Smooth muscle cell (in vitro differentiated cells): ENCODE data around the gene LAMTOR4. TPM values are rescaled to one million over a fixed set of nuclear protein-coding genes. Genes with fewer than 3 reads are reported as not detected.

ENCODE experiments used
- DNase-seq: peaks from one replicate; lab custom pipeline; 2025; ENCODE audit not compliant: unreplicated experiment; lab: John Stamatoyannopoulos, UW
- H2AFZ ChIP-seq: fragments of 200-600 bp; sonication (generic); 2 replicates; pipeline ENCODE4 v1.6.0; 2016; ENCODE audit warnings: antibody characterized with exemption, low read depth, mild to moderate bottlenecking
- H3F3A ChIP-seq: fragments of 200-600 bp; sonication (generic); 2 replicates; pipeline ENCODE4 v1.6.0; 2017; ENCODE audit warnings: antibody characterized with exemption, low read depth
- H3K27ac ChIP-seq: fragments of 200-600 bp; sonication (generic); 2 replicates; pipeline ENCODE4 v1.5.1; 2016; ENCODE audit warnings: low read depth, mild to moderate bottlenecking
- H3K27me3 ChIP-seq: fragments of 200-600 bp; sonication (generic); 2 replicates; pipeline ENCODE4 v1.6.1; 2016; ENCODE audit warnings: low read depth, mild to moderate bottlenecking
- H3K36me3 ChIP-seq: fragments of 200-600 bp; sonication (generic); 2 replicates; pipeline ENCODE4 v1.5.1; 2016; ENCODE audit warnings: low read depth
- H3K4me1 ChIP-seq: fragments of 200-600 bp; sonication (generic); 2 replicates; pipeline ENCODE4 v1.5.1; 2016; ENCODE audit warnings: low read depth
- H3K4me2 ChIP-seq: fragments of 200-600 bp; sonication (generic); 2 replicates; pipeline ENCODE4 v1.6.0; 2016; ENCODE audit warnings: mild to moderate bottlenecking
- H3K4me3 ChIP-seq: fragments of 200-600 bp; sonication (generic); 2 replicates; pipeline ENCODE4 v1.5.1; 2016; ENCODE audit warnings: mild to moderate bottlenecking
- H3K79me2 ChIP-seq: fragments of 200-600 bp; sonication (generic); 2 replicates; pipeline ENCODE4 v1.6.0; 2016; ENCODE audit warnings: low read depth, mild to moderate bottlenecking
- H3K9ac ChIP-seq: fragments of 200-600 bp; sonication (generic); 2 replicates; pipeline ENCODE4 v1.6.0; 2016; ENCODE audit warnings: low read depth
- H3K9me3 ChIP-seq: fragments of 200-600 bp; sonication (generic); replicated peaks from 2 replicates; pipeline ENCODE4 v1.5.1; 2016; ENCODE audit warnings: low read depth
- H4K20me1 ChIP-seq: fragments of 200-600 bp; sonication (generic); 2 replicates; pipeline ENCODE4 v1.6.0; 2016; ENCODE audit warnings: low read depth
- whole genome bisulfite sequencing: methylation state at CpG from one replicate; pipeline ENCODE4 v1.1.7; 2016; ENCODE audit warnings: low lambda C conversion rate; 5-methylcytosine and 5-hydroxymethylcytosine counted together
- polyA plus RNA-seq: library from polyadenylated mRNA; unstranded; fragments of >200 nt; fragmentation: Nextera tagmentation; extraction: Ambion mirVana; gene quantifications from 2 replicates; pipeline ENCODE4 v1.2.1, GENCODE V29; 2016
- total RNA-seq: library from RNA; depleted of rRNA; stranded (reverse); fragments of >200 nt; gene quantifications from 2 replicates; pipeline ENCODE4 v1.2.3, GENCODE V29; 2014
- TF ChIP-seq, protein P1 (sequence below): fragments of 200-600 bp; sonication (generic); IDR thresholded peaks from 2 replicates; pipeline ENCODE4 v1.5.1; 2017; ENCODE audit warnings: borderline replicate concordance, mild to moderate bottlenecking, antibody characterized with exemption; ENCODE audit not compliant: insufficient read depth, poor library complexity, severe bottlenecking

The LAMTOR4 gene
- total and polyA plus RNA-seq, 2 experiments from 2014 or later = 108 to 203 TPM

DNA sequence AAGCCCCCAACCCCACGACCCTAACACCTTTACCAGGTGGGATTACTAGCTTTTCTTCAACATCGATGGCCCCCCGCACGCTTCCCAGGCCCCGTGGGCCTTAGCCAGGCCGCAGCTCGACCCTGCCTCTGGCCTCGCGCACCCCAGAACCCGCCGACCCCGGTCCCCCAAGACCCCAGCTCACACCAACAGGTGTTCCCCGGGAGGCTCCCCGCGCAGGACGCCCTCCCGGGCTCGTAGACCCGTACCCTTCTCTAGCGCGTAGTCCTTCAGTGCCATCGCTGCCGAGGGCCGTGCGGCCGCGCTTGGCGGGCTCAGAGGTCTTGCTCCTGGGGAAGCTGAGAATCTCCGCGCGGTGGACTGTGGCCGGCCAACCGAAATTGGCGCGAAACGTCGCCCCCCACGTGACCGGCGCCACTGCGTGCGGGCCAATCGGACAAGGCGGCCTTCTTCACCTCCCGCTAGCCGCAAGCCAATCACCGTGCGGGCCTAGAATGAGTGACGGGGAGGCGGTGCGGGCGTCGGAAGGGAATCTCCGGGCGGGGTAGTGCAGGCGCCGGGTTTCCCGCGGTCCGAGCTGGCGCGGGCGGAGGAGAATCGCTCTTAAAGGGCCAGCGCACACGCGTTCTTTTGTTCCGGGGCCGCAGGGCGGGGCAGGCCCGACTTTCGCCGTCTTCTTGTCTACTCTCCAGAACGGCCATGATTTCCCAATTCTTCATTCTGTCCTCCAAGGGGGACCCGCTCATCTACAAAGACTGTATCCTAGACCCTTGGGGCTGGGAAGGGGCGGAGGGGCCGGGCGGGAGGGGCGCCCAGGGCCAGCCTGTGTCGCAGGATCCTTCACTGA lies 47.5 kb upstream of the LAMTOR4 start, which contains the start of the genes AP4M1 and MCM7:
Gene AP4M1 (plus strand): TSS at position 628 of the 847 bp plus-strand sequence. CDS start 72 bp downstream, at position 700.
Gene MCM7 (minus strand): TSS at position 382 of the 847 bp plus-strand sequence. CDS start 103 bp downstream, at position 279.
- under 1% methylated on average over 73 of the region's 80 CpGs for WGBS
- Histone ChIP-seq H3K79me2 (peaks cover 25% of the 10 kb centered on the region), H3K27me3 (no peaks in the 10 kb centered on the region), H3K4me1 (peaks cover 15% of the 10 kb centered on the region), H3K36me3 (peaks cover 19% of the 10 kb centered on the region), H2AFZ (peak within 1 kb of the TSS; percentile 54), H3F3A (peaks cover 11% of the 10 kb centered on the region), H3K9ac (peak within 1 kb of the TSS; percentile 97), H3K4me3 (peak within 1 kb of the TSS; percentile 93), H3K9me3 (no peaks in the 10 kb centered on the region), H3K27ac (peak within 1 kb of the TSS; percentile 99), H4K20me1 (peaks cover 14% of the 10 kb centered on the region), H3K4me2 (peak within 1 kb of the TSS; percentile 100)
- TF ChIP-seq, protein P1, sequence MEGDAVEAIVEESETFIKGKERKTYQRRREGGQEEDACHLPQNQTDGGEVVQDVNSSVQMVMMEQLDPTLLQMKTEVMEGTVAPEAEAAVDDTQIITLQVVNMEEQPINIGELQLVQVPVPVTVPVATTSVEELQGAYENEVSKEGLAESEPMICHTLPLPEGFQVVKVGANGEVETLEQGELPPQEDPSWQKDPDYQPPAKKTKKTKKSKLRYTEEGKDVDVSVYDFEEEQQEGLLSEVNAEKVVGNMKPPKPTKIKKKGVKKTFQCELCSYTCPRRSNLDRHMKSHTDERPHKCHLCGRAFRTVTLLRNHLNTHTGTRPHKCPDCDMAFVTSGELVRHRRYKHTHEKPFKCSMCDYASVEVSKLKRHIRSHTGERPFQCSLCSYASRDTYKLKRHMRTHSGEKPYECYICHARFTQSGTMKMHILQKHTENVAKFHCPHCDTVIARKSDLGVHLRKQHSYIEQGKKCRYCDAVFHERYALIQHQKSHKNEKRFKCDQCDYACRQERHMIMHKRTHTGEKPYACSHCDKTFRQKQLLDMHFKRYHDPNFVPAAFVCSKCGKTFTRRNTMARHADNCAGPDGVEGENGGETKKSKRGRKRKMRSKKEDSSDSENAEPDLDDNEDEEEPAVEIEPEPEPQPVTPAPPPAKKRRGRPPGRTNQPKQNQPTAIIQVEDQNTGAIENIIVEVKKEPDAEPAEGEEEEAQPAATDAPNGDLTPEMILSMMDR = no peak
- peak; percentile 88 for DNase-seq

DNA sequence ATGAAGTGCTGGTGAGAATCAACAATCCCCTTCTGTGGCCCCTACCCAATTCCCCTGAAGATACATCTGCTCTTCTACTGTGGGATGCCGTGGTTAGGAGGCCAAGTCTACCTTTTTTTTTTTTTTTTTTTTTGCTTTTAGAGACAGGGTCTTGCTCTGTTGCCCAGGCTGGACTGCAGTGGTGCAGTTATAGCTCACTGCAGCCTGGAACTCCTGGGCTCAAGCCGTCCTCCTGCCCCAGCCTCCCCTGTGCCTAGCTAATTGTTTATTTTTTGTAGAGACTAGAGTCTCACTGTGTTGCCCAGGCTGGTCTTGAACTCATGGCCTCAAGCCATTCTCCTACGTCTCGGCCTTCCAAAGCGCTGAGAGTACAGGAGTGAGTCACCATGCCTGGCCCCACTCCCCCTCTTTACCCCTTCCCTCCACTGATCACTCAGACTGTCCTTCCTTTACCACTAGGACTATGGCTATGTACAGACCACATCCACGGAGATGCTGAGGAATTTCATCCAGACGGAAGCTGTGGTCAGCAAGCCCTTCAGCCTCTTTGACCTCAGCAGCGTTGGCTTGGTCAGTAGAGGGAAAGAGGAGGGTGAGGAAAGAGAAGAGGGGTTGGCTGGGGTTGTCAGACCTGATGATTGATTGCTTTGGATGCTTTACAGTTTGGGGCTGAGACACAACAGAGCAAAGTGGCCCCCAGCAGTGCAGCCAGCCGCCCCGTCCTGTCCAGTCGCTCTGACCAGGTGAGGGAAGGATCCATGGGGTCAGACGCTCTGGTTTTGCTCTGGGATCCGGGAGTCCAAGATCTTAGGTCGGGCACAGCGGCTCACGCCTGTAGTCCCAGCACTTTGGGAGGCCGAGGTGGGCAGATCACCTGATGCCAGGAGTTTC lies 45.5 kb upstream of the LAMTOR4 start:
- no peaks in the 10 kb centered on the region for H3K9me3 ChIP-seq
- TF ChIP-seq, protein P1 = no peak
- H2AFZ ChIP-seq = no peak overlapping the region
- peak overlapping the region; percentile 99 for H3K27ac ChIP-seq
- peaks cover 15% of the 10 kb centered on the region for H3K4me1 ChIP-seq
- H3K9ac ChIP-seq = no peak overlapping the region
- H3K4me3 ChIP-seq = no peak overlapping the region
- H4K20me1 ChIP-seq = peaks cover 14% of the 10 kb centered on the region
- peaks cover 21% of the 10 kb centered on the region for H3K79me2 ChIP-seq
- 85% methylated on average over 17 of the region's 17 CpGs for WGBS
- no peak overlapping the region for H3K4me2 ChIP-seq
- H3K36me3 ChIP-seq = peaks cover 9% of the 10 kb centered on the region
- DNase-seq = no peak
- no peaks in the 10 kb centered on the region for H3K27me3 ChIP-seq
- peaks cover 11% of the 10 kb centered on the region for H3F3A ChIP-seq

DNA sequence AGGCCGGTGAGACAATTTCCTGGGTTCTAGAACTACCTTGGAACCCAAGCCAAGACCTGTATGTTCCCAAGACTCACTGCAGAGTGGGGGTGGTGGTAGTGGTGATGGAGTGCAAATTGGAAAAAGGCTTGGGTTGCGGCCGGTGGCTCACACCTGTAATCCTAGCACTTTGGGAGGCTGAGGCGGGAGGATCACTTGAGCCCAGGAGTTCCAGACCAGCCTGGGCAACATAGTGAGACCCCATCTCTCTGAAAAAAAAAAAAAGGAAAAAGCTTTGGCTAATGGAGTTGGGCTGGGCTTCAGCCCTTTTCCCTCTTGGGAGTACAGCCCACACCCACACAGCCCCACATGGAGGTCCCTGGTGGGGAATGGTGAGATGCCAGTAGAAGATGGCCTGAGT lies 43.2 kb upstream of the LAMTOR4 start:
- Histone ChIP-seq H3K9me3 (no peaks in the 10 kb centered on the region), H3K79me2 (no peaks in the 10 kb centered on the region), H3K4me1 (no peaks in the 10 kb centered on the region), H3K4me2 (no peak overlapping the region), H2AFZ (no peak overlapping the region), H3K9ac (no peak overlapping the region), H4K20me1 (peaks cover 5% of the 10 kb centered on the region), H3K36me3 (no peaks in the 10 kb centered on the region), H3K4me3 (no peak overlapping the region), H3F3A (peaks cover 5% of the 10 kb centered on the region), H3K27ac (no peak overlapping the region), H3K27me3 (no peaks in the 10 kb centered on the region)
- TF ChIP-seq, protein P1 = no peak
- no peak for DNase-seq
- WGBS = 96% methylated on average over 4 of the region's 4 CpGs
